SW 1271 (cell line): ENCODE measurements around the gene NUP214.
"Not testable (repeated sequence)": the region's sequence is repeated elsewhere in the genome, so short reads cannot be mapped to it uniquely, and the experiment has no call there.

Source experiments
- DNase-seq, 2 experiments: peaks; one replicate each; lab custom pipeline; 2025; lab: John Stamatoyannopoulos, UW

The NUP214 gene

GRCh38 chr9:131096269-131097125 is 28.9 kb upstream of the NUP214 start, which contains the start of gene AIF1L:
AIF1L (plus strand) TSS chr9:131096531; CDS start chr9:131096630, 99 bp downstream.
- DNase-seq: peak in 1 of 2 experiments; percentile 14

- no peak for DNase-seq
Measured at GRCh38 chr9:131097126-131097947, 28.0 kb upstream of the NUP214 start.

GRCh38 chr9:131097948-131098278 is 27.5 kb upstream of the NUP214 start:
- no peak for DNase-seq

- no peak for DNase-seq
Measured at GRCh38 chr9:131098391-131099101, 26.8 kb upstream of the NUP214 start.

GRCh38 chr9:131099102-131099606 is 26.2 kb upstream of the NUP214 start:
- DNase-seq: no peak

- not testable (repeated sequence) for DNase-seq
Measured at GRCh38 chr9:131099845-131100244, 25.5 kb upstream of the NUP214 start.

- DNase-seq: no peak
Measured at GRCh38 chr9:131100445-131100844, 24.9 kb upstream of the NUP214 start.

GRCh38 chr9:131101207-131101964 is 24.0 kb upstream of the NUP214 start:
- DNase-seq: no peak

GRCh38 chr9:131103024-131103423 is 22.4 kb upstream of the NUP214 start:
- DNase-seq: no peak

GRCh38 chr9:131103535-131103934 is 21.9 kb upstream of the NUP214 start:
- DNase-seq: no peak

- DNase-seq: no peak
Measured at GRCh38 chr9:131104016-131104740, 21.2 kb upstream of the NUP214 start.

- DNase-seq: no peak
Measured at GRCh38 chr9:131105952-131106351, 19.4 kb upstream of the NUP214 start.

- DNase-seq: no peak
Measured at GRCh38 chr9:131107760-131108159, 17.6 kb upstream of the NUP214 start.

GRCh38 chr9:131111186-131111853 is 14.1 kb upstream of the NUP214 start:
- no peak for DNase-seq

- DNase-seq: no peak
Measured at GRCh38 chr9:131111854-131112311, 13.5 kb upstream of the NUP214 start.

GRCh38 chr9:131112374-131113154 is 12.8 kb upstream of the NUP214 start:
- DNase-seq: no peak

- no peak for DNase-seq
Measured at GRCh38 chr9:131113655-131114054, 11.7 kb upstream of the NUP214 start.

GRCh38 chr9:131114084-131114535 is 11.3 kb upstream of the NUP214 start:
- DNase-seq: no peak

GRCh38 chr9:131115360-131115742 is 10.0 kb upstream of the NUP214 start:
- DNase-seq: not testable (repeated sequence)
